GM19035 (cell line): ENCODE measurements around the gene TEX22.
A peak's percentile ranks its signal among the peaks of the same experiment; 100 is the strongest.

Experiments
- ATAC-seq: cut with Tn5 transposase; IDR thresholded peaks from one replicate; pipeline ENCODE4 v1.9.1; 2021; ENCODE audit not compliant: unreplicated experiment

Gene TEX22

GRCh38 chr14:105419195-105420091 is 21.1 kb downstream of the TEX22 start, which contains the start of gene MTA1:
TSS of gene MTA1 (plus strand) at chr14:105419827. CDS start at chr14:105420036, 209 bp downstream.
- peak; percentile 48 for ATAC-seq

GRCh38 chr14:105420101-105420973 is 22.0 kb downstream of the TEX22 start:
- ATAC-seq, result no peak

GRCh38 chr14:105420974-105421674 is 22.8 kb downstream of the TEX22 start:
- no peak for ATAC-seq

- no peak for ATAC-seq
Measured at GRCh38 chr14:105421723-105422615, 23.6 kb downstream of the TEX22 start.

- no peak for ATAC-seq
Measured at GRCh38 chr14:105422695-105423487, 24.6 kb downstream of the TEX22 start.

GRCh38 chr14:105423488-105424195 is 25.3 kb downstream of the TEX22 start:
- no peak for ATAC-seq

GRCh38 chr14:105424861-105425260 is 26.5 kb downstream of the TEX22 start:
- ATAC-seq, result no peak

GRCh38 chr14:105425823-105426247 is 27.5 kb downstream of the TEX22 start:
- no peak for ATAC-seq

GRCh38 chr14:105426416-105427130 is 28.2 kb downstream of the TEX22 start:
- no peak for ATAC-seq

- no peak for ATAC-seq
Measured at GRCh38 chr14:105427412-105427811, 29.1 kb downstream of the TEX22 start.

GRCh38 chr14:105427936-105428485 is 29.7 kb downstream of the TEX22 start:
- no peak for ATAC-seq

GRCh38 chr14:105430042-105430441 is 31.7 kb downstream of the TEX22 start:
- no peak for ATAC-seq

- ATAC-seq, result no peak
Measured at GRCh38 chr14:105430565-105430964, 32.2 kb downstream of the TEX22 start.

GRCh38 chr14:105431256-105431655 is 32.9 kb downstream of the TEX22 start:
- no peak for ATAC-seq

- no peak for ATAC-seq
Measured at GRCh38 chr14:105432657-105433056, 34.3 kb downstream of the TEX22 start.

GRCh38 chr14:105433161-105433605 is 34.8 kb downstream of the TEX22 start:
- no peak for ATAC-seq

GRCh38 chr14:105436402-105436801 is 38.1 kb downstream of the TEX22 start:
- ATAC-seq, result no peak
